ENCODE measurements around the gene C3. TPM values are rescaled to one million over a fixed set of nuclear protein-coding genes. Genes with fewer than 3 reads are reported as not detected.
"Not testable (repeated sequence)": the region's sequence is repeated elsewhere in the genome, so short reads cannot be mapped to it uniquely, and the experiment has no call there.

Gene C3
- 65.4 TPM for total RNA-seq

DNA sequence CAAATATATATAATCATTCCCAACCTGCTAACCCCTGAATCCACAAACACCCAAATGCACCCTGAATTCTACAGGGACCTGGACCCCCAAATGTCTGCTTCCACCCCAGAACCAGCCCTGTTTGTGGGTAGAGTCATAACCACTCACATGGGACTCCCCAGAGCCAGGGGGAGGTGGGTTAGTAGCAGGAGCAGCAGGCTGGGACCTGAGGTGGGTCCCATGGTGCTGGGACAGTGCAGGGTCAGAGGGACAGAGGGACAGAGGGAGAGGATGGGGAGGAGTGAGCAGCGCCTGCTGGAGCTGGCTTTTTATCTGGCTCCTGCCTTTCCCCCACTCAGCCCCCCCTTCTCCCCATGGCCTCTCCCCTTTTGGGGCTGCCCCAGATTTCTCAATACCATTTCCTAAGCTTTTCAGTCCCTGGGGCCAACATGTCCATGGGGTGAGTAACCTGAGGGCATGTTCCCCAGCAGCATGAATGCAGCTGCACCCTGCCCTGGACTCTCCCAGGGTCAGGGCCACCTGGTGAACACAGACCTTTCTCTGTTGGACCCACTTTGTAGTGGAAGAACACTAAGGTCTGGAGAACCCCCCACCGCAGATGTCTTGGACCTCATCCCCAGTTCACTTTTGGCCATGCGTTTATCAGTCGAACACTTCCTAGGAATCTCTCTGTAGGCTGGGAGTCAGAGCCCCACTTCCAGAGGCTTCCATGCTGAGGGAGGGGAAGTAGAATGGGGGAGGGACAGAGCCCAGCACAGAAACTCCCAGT is at the start of gene C3:
C3 (minus strand) TSS at position 282 of the 769 bp plus-strand sequence; CDS start at position 221, 61 bp downstream.
- no peak for DNase-seq

GRCh38 chr19:6769006-6769619 is 48.7 kb upstream of the C3 start:
- DNase-seq = no peak

DNA sequence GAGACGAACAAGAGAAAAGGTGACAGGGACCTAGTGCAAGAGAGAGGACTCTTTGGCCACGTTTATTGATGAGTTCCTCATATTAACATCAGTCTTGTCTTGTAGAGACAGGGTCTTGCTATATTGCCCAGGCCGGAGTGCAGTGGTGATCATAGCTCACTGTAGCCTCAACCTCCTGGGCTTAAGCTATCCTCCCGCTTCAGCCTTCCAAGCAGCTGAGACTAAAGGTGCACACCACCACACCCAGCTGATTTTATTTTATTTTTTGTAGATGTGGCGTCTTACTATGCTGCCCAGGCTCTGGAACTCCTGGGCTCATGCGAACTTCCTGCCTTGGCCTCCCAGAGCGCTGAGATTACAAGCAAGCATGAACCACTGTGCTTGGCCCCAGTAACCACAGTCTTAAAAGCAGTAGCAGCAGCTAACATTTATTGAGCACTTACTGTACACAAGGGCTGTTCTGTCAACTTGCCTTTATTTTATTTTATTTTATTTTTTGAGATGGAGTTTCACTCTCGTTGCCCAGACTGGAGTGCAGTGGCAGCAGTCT is 47.9 kb upstream of the C3 start:
- DNase-seq = no peak

DNA sequence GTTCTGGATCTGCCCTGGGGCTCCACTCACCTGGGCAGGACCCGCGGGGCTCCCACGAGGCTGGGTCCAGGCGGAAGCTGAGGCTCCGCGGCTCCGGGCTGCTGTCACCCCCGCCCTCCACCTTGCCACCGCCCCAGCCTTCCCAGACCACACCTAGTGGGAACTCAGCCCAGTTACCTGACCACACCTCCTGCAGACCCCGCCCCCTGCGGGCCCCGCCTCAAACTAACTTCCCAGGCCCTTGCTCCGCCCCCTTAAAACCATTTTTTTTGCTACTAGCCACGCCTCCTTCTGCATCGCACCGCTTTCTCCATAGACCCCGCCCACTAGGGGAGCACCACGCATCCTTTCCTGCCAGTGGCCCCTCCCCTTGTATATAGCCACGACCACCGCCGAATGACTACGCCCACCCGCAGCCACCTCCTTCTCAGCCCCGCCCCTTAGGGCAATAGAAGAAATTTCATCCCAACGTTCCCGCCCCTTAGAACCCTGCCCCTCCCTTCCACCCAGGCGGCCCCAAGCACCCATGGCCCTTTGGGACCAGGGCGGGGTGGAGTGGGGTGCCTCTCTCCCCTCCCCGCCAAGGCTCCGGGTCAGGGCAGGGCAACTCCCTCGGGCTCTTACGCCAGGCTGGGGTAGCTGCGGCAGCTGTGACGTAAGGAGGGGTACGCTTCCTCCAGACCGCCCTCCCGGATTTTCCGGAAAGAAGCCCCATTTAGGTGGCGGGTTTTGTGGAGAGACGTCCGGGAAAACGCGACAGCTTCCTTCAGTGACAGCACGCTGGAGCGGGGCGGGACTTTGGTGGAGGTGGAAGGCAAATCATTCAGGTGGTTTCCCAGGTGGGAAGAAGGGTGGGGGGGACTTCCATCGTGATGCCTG is 47.1 kb upstream of the C3 start, which contains the start of gene SH2D3A:
SH2D3A (minus strand) TSS at position 79 of the 879 bp plus-strand sequence. CDS start 3,687 bp downstream, outside the sequence.
- DNase-seq = no peak

- no peak for DNase-seq
Observed at GRCh38 chr19:6767081-6767356, 46.6 kb upstream of the C3 start.

GRCh38 chr19:6766357-6767080 is 46.1 kb upstream of the C3 start:
- no peak for DNase-seq

GRCh38 chr19:6765738-6766356 is 45.4 kb upstream of the C3 start:
- DNase-seq = no peak

- DNase-seq = not testable (repeated sequence)
Observed at GRCh38 chr19:6762253-6762797, 41.9 kb upstream of the C3 start.

DNA sequence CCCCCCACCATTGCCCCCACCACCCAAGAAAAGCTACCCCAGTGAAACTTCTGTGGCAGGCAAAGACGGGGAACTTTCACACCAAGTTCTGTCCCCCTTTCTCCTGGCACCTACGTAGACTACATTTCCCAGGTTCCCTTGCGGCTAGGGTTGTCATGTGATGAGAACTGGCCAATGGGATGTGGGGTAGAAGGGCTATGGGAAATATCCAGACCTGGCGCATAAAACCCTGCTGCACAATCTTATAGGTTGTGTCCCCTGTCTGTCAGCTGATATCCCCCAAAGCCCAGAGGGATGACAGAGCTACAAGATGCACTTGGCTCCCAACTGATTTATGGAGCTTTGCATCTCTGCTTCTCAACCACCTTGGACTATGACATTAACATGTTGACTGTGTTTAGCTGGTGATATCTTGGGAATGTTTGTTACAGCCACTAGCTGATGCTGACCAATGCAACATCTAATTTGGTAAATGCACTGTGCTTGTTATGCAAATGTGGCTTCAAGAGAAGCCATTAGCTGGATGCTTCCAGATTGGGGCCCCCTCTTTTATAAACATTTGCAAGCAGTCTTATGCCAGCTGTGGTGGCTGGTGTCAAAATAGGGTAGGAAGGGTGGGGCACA is 40.7 kb upstream of the C3 start:
- no peak for DNase-seq

DNA sequence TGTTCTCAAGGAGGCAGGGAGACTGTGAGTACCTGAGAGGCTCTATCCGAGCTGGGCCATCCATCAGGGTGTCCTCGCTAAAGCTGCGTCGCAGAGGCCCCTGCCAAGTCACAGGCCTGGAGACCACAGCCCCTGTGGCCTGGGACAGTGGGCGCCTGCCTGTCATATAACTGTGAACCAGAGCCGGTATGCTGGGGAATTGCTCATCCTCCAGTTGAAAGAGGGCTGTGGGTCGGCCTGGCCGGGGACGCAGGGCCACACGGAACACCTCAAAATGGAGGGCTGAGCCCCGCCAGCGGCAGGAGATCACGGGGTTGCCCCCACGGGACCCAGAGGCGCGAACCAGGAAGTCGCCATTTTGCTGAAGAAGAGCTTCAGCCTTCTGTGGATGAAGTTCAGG is 40.2 kb upstream of the C3 start:
- no peak for DNase-seq

DNA sequence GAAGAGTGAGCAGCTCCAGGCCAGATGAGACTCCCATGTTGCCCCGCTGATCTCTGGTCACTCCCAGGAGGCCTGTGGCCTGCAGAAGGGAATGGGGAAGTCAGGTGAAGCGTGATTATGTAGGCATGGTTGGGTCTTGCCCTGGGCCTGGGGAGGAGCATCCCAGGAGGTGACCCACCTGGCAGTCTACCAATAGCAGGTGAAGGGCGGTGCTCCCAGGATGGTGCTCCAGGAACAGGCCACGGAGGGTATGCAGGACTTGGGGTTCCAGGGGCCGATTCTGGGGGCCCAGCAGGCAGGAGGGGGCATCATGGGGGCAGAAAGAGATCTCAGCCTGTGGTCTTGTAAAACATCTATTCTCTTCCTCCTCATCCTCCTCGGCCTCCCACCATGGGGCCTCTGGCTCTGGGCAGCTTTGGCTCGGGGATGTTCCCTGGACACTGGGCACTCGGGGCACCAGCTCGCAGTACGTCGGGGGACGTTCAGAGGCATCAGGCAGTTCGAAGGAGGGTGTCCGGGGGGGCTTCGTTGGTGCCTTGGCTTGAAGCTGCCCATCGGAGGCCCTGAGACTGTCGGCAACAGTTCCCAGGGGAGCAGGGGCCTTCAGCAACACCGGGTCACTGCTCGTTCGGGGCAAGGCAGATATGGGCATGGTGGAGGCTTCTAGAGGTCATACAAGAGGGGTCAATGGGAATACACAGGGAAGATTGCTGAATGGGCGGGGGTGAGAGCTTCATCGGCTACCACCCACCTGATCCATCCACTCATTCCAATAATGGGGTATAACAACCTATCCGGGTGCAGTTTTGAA is 34.4 kb upstream of the C3 start:
- no peak for DNase-seq

DNA sequence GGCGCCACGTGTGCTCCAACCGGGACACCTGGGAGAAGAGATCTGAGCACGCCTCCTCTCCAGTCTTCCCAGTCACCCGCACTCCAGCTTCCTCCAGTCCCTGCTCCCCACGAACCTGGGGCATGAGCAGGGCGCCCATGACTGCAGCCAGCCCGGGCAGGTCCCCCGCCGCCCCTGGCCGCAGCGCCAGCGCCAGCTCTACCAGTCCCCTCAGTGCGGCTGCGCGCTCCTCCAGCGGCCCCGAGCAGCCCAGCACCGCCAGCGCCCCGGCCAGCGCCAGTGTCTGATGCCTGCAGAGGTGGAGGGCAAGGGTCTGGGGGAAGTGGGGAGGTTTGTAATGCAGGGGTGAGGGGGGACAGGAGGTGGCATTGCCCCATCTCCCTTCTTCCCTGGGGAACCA is 33.7 kb upstream of the C3 start:
- no peak for DNase-seq

- DNase-seq = no peak
Observed at GRCh38 chr19:6753178-6754031, 33.0 kb upstream of the C3 start.

DNA sequence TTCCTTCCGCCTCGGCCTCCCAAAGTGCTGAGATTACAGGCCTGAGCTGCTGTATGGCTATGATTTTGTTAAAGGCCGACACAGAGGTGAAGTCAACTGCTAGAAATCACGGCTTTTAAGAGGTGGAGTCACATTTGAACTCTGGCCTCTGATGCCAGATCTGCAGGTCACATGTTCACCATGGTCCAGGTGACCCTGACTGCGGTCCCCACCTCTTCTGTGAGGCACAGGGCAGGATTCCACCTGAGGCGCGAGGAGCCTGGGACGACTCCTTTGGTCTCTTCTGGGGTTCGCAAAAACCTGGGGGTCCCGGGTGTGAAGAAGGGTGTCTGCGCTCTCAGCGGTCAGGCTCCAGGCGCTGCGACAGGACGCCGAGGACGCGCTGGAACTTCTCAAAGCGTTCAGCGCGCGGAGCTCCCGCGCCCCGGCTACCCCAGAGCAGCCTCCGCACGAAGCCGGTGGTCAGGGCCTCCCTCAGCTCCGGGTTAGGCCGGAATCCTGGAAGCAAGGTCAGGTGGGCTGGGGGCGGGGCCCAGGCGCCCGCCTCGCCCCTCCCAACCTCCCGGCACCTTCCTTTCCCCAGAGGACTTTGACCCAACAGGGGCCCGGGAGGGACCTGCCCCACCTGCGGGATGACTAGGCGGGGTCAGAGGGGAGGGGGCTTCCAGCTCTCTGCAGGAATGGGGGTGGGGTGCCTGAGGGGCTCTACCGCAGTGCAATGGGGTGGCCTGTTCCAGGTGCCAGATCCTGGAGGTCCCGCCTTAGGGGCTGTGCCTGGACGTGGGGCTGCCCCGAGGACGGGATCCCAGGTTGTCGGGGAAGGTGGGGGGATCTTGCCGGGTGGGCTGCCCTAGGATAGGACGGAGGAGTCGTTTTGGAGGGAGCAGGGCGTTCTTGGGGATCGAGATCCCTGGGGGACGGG is 32.1 kb upstream of the C3 start:
- DNase-seq = no peak

DNA sequence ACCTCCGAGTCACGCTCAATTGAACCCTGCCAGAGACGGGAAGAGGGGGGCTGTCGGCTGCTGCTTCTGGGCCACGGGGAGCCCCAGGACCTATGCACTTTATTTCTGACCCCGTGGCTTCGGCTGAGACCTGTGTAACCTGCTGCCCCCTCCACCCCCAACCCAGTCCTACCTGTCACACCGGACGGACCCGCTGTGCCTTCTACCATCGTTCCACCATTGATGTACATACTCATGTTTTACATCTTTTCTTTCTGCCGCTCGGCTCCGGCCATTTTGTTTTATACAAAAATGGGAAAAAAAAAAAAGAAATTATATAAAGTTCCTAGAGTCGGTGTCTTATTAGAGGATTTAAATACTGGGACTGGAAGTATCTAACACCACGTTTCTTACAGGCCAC is 30.7 kb upstream of the C3 start:
- no peak for DNase-seq

- peak; percentile 45 for DNase-seq
Observed at GRCh38 chr19:6750062-6750461, 29.6 kb upstream of the C3 start.

- DNase-seq = not testable (repeated sequence)
Observed at GRCh38 chr19:6748543-6748942, 28.1 kb upstream of the C3 start.

GRCh38 chr19:6745965-6746364 is 25.5 kb upstream of the C3 start:
- DNase-seq = no peak

Data from skin of body (tissue), 2 donors.